Choroid plexus epithelial cell (primary cell): ENCODE data around the gene IREB2.

Source experiments
- DNase-seq: peaks from one replicate; pipeline ENCODE4 v3.0.0-alpha.2; 2010; ENCODE audit warnings: low read depth
- H3K4me3 ChIP-seq: 2 replicates; pipeline ENCODE4 v1.5.1; 2011; ENCODE audit warnings: low read depth, mild to moderate bottlenecking, control low read depth, low read length, moderate library complexity
- CTCF ChIP-seq: conservative IDR thresholded peaks from 2 replicates; pipeline ENCODE4 v1.5.1; 2011; ENCODE audit warnings: low read depth, mild to moderate bottlenecking, control low read depth, inconsistent platforms, low read length, moderate library complexity

IREB2 gene

DNA sequence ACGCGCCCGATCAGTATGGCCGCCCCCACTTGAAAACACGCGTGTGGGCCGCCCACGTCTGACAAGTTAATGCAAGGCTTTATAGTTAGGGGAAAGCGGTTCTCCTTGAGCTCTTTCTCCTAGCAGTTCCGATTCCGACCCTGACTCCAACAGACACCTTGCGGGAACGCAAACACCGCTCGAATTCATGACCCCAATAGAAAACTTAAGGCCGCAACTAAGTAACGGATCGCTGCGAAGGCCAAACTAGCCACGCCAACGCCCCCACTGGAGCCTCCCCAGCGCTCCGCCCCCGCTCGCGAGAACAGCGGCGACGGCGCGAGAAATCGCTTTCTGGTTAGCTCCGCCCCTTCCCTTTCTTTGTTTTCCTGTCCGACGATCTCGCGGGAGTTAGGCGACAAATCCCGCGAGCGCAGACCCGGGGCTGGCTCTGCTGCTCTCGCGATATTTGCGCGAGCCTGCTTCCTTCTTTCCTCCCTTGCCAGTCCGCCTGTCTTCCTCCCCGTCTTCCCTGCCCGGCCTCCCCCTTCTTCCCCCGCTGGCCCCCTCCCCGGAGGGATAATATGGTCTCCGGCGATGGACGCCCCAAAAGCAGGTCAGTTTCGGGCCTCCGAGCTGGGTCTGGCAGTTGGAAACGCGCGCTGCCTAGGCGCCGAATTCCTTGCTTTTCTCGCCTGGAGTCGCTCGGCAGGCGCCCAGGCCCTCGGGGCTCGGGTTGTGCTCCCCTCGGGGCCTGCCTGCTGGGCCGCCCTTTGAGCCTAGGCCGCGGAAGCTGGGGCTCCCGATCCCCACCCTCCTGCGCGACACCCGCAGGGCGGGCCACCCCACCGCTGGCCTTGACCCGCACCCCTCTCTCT is at the start of gene IREB2:
IREB2 (plus strand) TSS at position 455 of the 857 bp plus-strand sequence; CDS start at position 577, 122 bp downstream.
- H3K4me3 ChIP-seq: peak within 1 kb of the TSS; percentile 91
- peak; percentile 99 for DNase-seq
- no peak for TF ChIP-seq CTCF

DNA sequence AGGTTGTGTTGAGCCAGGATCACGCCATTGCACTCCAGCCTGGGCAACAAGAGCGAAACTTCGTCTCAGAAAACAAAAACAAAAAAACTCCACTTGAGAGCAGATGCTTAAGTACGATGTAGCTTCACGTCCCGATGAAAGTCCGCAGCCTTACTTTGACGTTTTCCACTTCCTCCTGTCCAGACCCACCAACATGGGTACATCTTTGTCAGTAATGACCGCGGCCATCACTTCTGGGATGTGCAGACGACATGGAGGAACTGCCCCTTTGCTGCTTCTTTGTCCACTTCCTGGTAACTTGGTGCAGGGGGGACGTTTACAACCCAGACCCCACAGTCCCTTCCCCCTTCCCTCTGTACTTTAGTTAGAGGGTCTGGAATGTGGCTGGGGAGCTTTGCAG is 49.2 kb upstream of the IREB2 start:
- DNase-seq: no peak
- no peak for TF ChIP-seq CTCF
- H3K4me3 ChIP-seq: no peak overlapping the region

GRCh38 chr15:78389322-78389721 is 48.7 kb upstream of the IREB2 start:
- DNase-seq: no peak
- TF ChIP-seq CTCF: no peak

GRCh38 chr15:78389738-78390137 is 48.3 kb upstream of the IREB2 start:
- no peak for DNase-seq
- H3K4me3 ChIP-seq: no peak overlapping the region
- no peak for TF ChIP-seq CTCF

More at GRCh38 chr15:78389322-78389721, 48.7 kb upstream of the IREB2 start:
- no peak overlapping the region for H3K4me3 ChIP-seq

DNA sequence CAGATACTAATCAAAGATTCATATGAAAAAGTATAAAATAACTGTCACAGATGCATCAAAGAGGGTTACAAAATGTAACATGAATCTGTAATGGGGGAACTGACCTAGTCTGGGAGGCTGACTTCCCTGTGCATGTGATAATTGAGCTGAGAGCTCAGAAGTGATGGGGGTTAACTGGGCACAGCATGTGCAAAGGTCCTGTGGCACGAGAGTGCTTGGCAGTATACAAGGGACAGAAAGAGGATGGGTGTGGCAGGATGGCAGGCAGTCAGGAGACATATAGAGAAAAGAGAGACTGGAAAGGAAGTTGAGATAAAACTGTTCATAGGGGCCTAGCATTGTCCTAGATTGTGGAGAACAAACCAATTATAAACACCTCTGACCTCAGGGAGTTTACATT is 47.8 kb upstream of the IREB2 start:
- DNase-seq: no peak
- no peak for TF ChIP-seq CTCF
- no peak overlapping the region for H3K4me3 ChIP-seq

- no peak for TF ChIP-seq CTCF
- DNase-seq: no peak
Observed at GRCh38 chr15:78390826-78391225, 47.2 kb upstream of the IREB2 start.

DNA sequence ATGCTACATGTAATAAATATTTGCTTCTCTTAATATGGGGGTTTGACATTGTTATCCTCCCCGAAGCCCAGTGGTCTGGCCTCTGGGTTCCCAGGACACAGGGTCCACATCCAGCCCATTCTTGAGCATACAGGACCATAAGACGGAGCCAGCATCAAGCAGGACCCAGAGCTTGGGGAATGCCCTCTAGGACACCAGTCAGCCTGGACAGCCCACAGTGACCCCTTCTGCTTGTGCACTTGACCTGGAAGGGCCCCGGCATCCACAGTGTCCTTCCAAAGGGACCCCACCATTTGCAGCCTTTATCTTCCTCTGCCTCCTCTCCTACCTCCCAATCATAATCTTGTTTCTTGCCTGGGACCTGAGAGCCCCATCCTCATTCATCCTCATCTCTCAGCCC is 46.2 kb upstream of the IREB2 start:
- no peak for TF ChIP-seq CTCF
- no peak overlapping the region for H3K4me3 ChIP-seq
- DNase-seq: no peak

More at GRCh38 chr15:78390826-78391225, 47.2 kb upstream of the IREB2 start:
- no peak overlapping the region for H3K4me3 ChIP-seq
